Endothelial cell of umbilical vein (primary cell): Measurements from ENCODE around the gene FHDC1. TPM values are rescaled to one million over a fixed set of nuclear protein-coding genes. Genes with fewer than 3 reads are reported as not detected.

Source experiments
- BruUV-seq: library from RNA; stranded (reverse); fragments of 400-500 nt; replicated peaks from 2 replicates; lab custom pipeline; 2021; lab: Mats Ljungman, UMichigan
- CTCF ChIA-PET: fragments of 300-600, 350-600 bp; sonication (Branson Sonifier 250); formaldehyde crosslinking; loops from one replicate; lab custom pipeline; 2021; ENCODE audit warnings: antibody characterized with exemption, inconsistent platforms; lab: Charles Lee
- POLR2A ChIA-PET: fragments of 300-600, 350-600 bp; sonication (Branson Sonifier 250); formaldehyde crosslinking; loops from one replicate; lab custom pipeline; 2021; ENCODE audit warnings: antibody characterized with exemption, inconsistent platforms; lab: Charles Lee
- DNase-seq: peaks from one replicate; pipeline ENCODE4 v3.0.0-alpha.2; 2011; ENCODE audit warnings: low read depth, low spot score
- FAIRE-seq: peaks from 2 replicates; lab custom pipeline; 2011; peaks lifted over from hg19 to GRCh38; lab: Jason Lieb, UNC
- H2AFZ ChIP-seq: 2 replicates; pipeline ENCODE4 v1.6.0; 2012; ENCODE audit warnings: low read depth, low read length, control low read depth, inconsistent platforms
- H3K27ac ChIP-seq: 2 replicates; pipeline ENCODE4 v1.5.1; 2011; ENCODE audit warnings: low read depth, mild to moderate bottlenecking, control low read depth, low read length, moderate library complexity; ENCODE audit not compliant: insufficient read depth
- H3K27me3 ChIP-seq, 2 experiments: 2 replicates each; pipeline versions ENCODE4 v1.6.0 to v1.6.1; 2011; ENCODE audit warnings: low read length in 2 of 2, mixed read lengths in 1 of 2; ENCODE audit not compliant: control insufficient read depth in 2 of 2, insufficient read depth in 2 of 2
- H3K36me3 ChIP-seq, 2 experiments: 2 replicates in 1 of 2; 3 replicates in 1 of 2; pipeline ENCODE4 v1.5.1; 2011; ENCODE audit warnings: low read length in 2 of 2, mild to moderate bottlenecking in 1 of 2, moderate library complexity in 1 of 2; ENCODE audit not compliant: control insufficient read depth in 2 of 2, insufficient read depth in 2 of 2; ENCODE audit errors: extremely low read depth in 1 of 2
- H3K4me1 ChIP-seq: 3 replicates; pipeline ENCODE4 v1.5.1; 2011; ENCODE audit warnings: mild to moderate bottlenecking, low read length; ENCODE audit not compliant: control insufficient read depth, insufficient read depth; ENCODE audit errors: extremely low read depth
- H3K4me2 ChIP-seq: 2 replicates; pipeline ENCODE4 v1.6.1; 2011; ENCODE audit warnings: low read length, control low read depth, mixed read lengths; ENCODE audit not compliant: insufficient read depth
- H3K4me3 ChIP-seq, 3 experiments: fragments of 200-600 bp in 1 of 3; sonication (generic), shearing (Covaris generic) in 1 of 3; replicated peaks in 1 of 3; 2 replicates each; pipeline ENCODE4 v1.5.1; 2011 to 2016; ENCODE audit warnings: control low read depth in 3 of 3, low read length in 3 of 3, mild to moderate bottlenecking in 2 of 3, inconsistent platforms in 1 of 3, low read depth in 1 of 3, moderate library complexity in 1 of 3; ENCODE audit not compliant: insufficient read depth in 1 of 3
- H3K79me2 ChIP-seq: 2 replicates; pipeline ENCODE4 v1.6.0; 2012; ENCODE audit warnings: low read length, inconsistent platforms; ENCODE audit not compliant: control insufficient read depth, insufficient read depth
- H3K9ac ChIP-seq: replicated peaks from 2 replicates; pipeline ENCODE3; 2011; ENCODE audit warnings: low read length, control low read depth; ENCODE audit not compliant: insufficient read depth; ENCODE audit errors: extremely low read depth
- H3K9me1 ChIP-seq: replicated peaks from 3 replicates; pipeline ENCODE4 v1.6.0; 2011; ENCODE audit warnings: mild to moderate bottlenecking, low read length; ENCODE audit not compliant: control insufficient read depth, insufficient read depth; ENCODE audit errors: extremely low read depth
- H3K9me3 ChIP-seq: replicated peaks from 2 replicates; pipeline ENCODE4 v1.5.1; 2012; ENCODE audit warnings: low read length, inconsistent platforms; ENCODE audit not compliant: control insufficient read depth, insufficient read depth
- H4K20me1 ChIP-seq: replicated peaks from 2 replicates; pipeline ENCODE3; 2011; ENCODE audit warnings: mild to moderate bottlenecking, low read length; ENCODE audit not compliant: control insufficient read depth, insufficient read depth; ENCODE audit errors: extremely low read depth
- EZH2 ChIP-seq: IDR thresholded peaks from 2 replicates; pipeline ENCODE4 v1.6.1; 2012; ENCODE audit warnings: borderline replicate concordance, low read depth, mild to moderate bottlenecking, moderate library complexity, low read length, inconsistent platforms; ENCODE audit not compliant: severe bottlenecking
- FOS ChIP-seq: IDR thresholded peaks from 2 replicates; pipeline ENCODE4 v1.6.1; 2011; ENCODE audit warnings: mild to moderate bottlenecking, low read length, moderate library complexity, borderline replicate concordance; ENCODE audit not compliant: insufficient read depth
- GATA2 ChIP-seq: IDR thresholded peaks from 2 replicates; pipeline ENCODE4 v1.7.0; 2011; ENCODE audit warnings: low read depth, mild to moderate bottlenecking, moderate library complexity, mixed read lengths, low read length; ENCODE audit not compliant: insufficient read length, insufficient read depth
- JUN ChIP-seq: IDR thresholded peaks from 2 replicates; pipeline ENCODE4 v1.6.1; 2011; ENCODE audit warnings: borderline replicate concordance, low read depth; ENCODE audit not compliant: insufficient read length, insufficient read depth
- MYC ChIP-seq: IDR thresholded peaks from one replicate; pipeline ENCODE4 v1.6.1; 2011; ENCODE audit warnings: mild to moderate bottlenecking, low read depth, low read length
- POLR2A ChIP-seq: IDR thresholded peaks from 2 replicates; pipeline ENCODE4 v1.6.1; 2012; ENCODE audit warnings: low read depth, mild to moderate bottlenecking, control low read depth, low read length
- POLR2AphosphoS5 ChIP-seq: IDR thresholded peaks from 2 replicates; pipeline ENCODE4 v1.6.1; 2012; ENCODE audit warnings: low read depth, mild to moderate bottlenecking, control low read depth, low read length, moderate library complexity; ENCODE audit not compliant: insufficient read depth
- dilution Hi-C: fragments of 300-500 bp; cut with MboI; formaldehyde crosslinking; loops from one replicate; pipeline ENCODE4 v1.15.0; 2019; ENCODE audit warnings: low sequenced_read_pairs; ENCODE audit not compliant: extremely low pct_ligation_motif_present
- intact Hi-C: fragments of 100-400 bp; cut with micrococcal nuclease; formaldehyde crosslinking; loops from one replicate; pipeline ENCODE4 v1.10.0; 2022
- polyA plus RNA-seq, 4 experiments: library from polyadenylated mRNA; depleted of rRNA in 3 of 4; stranded (reverse) in 3 of 4; unstranded in 1 of 4; fragments of >200 nt; gene quantifications; 2 replicates each; pipeline versions ENCODE4 v1.2.1 to v1.2.3, GENCODE V29; 2011 to 2012; ENCODE audit warnings: missing spikeins in 1 of 4
- total RNA-seq: library from RNA; stranded (reverse); gene quantifications from 2 replicates; pipeline ENCODE4 v1.2.3, GENCODE V29; 2021
- TF ChIP-seq, protein P1 (sequence below), 2 donors: IDR thresholded peaks; 1 replicate in 1 of 2; 2 replicates in 1 of 2; pipeline ENCODE4 v1.5.1; 2011; ENCODE audit warnings: low read length in 2 of 2, mild to moderate bottlenecking in 2 of 2, moderate library complexity in 2 of 2, control low read depth in 1 of 2, inconsistent platforms in 1 of 2, low read depth in 1 of 2; ENCODE audit not compliant: insufficient read depth in 1 of 2; ENCODE audit errors: extremely low read depth in 1 of 2
- TF ChIP-seq, protein P2 (sequence below): IDR thresholded peaks from 2 replicates; pipeline ENCODE4 v1.6.1; 2011; ENCODE audit not compliant: insufficient read depth, insufficient read length

FHDC1 gene
- total and polyA plus RNA-seq, 2 donors (not counting 3 experiments of a cell fraction or from before 2014, with no cell fraction given) = 0.03 to 0.18 TPM

DNA sequence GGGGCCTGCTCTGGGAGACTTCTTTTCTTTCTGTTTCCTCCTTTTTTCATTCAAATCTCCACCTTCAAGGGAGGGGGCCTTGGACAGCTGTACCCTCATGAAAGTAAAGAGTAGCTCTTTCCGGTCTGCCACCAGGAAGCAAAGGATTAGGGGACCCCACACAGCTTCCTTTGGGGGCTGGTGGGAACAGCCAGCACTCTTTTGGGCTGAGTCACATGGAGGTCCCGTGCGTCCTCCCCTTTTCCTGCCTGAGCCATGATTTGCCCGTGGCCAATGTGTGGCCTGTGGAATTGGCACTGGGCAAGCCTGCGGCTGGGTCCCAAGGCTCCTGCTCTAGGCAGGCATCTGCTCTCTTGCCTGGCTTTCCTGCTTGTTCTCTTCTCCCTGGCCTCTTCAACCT is 65.5 kb downstream of the FHDC1 start:
- intact Hi-C loops = no loop called here
- Histone ChIP-seq H3K27ac (no peak overlapping the region), H3K79me2 (no peaks in the 10 kb centered on the region), H3K9me3 (no peaks in the 10 kb centered on the region), H3K4me1 (peaks cover under 1% of the 10 kb centered on the region), H4K20me1 (no peaks in the 10 kb centered on the region), H3K4me3 (no peak overlapping the region), H3K36me3 (no peaks in the 10 kb centered on the region), H3K9me1 (no peaks in the 10 kb centered on the region), H2AFZ (no peak overlapping the region), H3K27me3 (peaks cover 2 to 12% of the 10 kb centered on the region in 2 experiments), H3K9ac (no peak overlapping the region), H3K4me2 (no peak overlapping the region)
- BruUV-seq = no TSS peak
- dilution Hi-C loops = no loop called here
- DNase-seq (no peak), FAIRE-seq (no peak)
- CTCF ChIA-PET = interaction anchor here (0.7 kb wide), 1 partner anchor 9 kb away, joined by 3 read pairs; no protein-coding TSS in a partner anchor
- TF ChIP-seq, protein P1, sequence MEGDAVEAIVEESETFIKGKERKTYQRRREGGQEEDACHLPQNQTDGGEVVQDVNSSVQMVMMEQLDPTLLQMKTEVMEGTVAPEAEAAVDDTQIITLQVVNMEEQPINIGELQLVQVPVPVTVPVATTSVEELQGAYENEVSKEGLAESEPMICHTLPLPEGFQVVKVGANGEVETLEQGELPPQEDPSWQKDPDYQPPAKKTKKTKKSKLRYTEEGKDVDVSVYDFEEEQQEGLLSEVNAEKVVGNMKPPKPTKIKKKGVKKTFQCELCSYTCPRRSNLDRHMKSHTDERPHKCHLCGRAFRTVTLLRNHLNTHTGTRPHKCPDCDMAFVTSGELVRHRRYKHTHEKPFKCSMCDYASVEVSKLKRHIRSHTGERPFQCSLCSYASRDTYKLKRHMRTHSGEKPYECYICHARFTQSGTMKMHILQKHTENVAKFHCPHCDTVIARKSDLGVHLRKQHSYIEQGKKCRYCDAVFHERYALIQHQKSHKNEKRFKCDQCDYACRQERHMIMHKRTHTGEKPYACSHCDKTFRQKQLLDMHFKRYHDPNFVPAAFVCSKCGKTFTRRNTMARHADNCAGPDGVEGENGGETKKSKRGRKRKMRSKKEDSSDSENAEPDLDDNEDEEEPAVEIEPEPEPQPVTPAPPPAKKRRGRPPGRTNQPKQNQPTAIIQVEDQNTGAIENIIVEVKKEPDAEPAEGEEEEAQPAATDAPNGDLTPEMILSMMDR (IDR thresholded peaks at IDR 0.05; ENCODE audit: extremely low read depth in 1 of 2, insufficient read depth in 1 of 2, low read depth in 1 of 2, low read length in 2 of 2) = no peak
- TF ChIP-seq EZH2 (no peak), JUN (no peak), POLR2AphosphoS5 (no peak), MYC (no peak)
- POLR2A ChIA-PET = no interaction called here

DNA sequence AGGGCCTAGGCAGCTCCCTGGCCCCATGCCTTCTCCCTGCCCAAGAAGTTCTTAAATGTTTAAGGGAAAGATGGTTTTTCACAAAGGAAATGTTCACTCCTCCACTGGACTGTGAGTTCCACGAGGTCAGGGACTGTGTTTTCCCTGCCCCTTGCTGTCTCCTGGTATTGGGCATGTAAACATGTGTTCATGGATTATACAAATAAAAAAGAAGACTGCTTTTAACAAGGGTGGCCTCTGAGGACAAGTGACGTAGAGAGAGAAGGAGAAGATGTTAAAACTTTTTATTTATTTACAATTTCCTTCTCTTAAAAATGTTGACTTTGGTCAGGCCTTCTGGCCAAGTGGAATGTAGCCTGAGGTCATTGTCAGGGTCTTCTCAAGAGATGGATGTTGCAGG is 66.0 kb downstream of the FHDC1 start:
- H3K9ac ChIP-seq = no peak overlapping the region
- FAIRE-seq = no peak

More for the DNA sequence above, 66.0 kb downstream of the FHDC1 start:
- dilution Hi-C loops (no loop called here), intact Hi-C loops (no loop called here)
- no peak overlapping the region for H3K27ac ChIP-seq
- no peak for DNase-seq
- H3K4me2 ChIP-seq = no peak overlapping the region
- H3K27me3 ChIP-seq = peaks cover 2 to 12% of the 10 kb centered on the region in 2 experiments
- POLR2A ChIA-PET = no interaction called here
- no peaks in the 10 kb centered on the region for H3K9me1 ChIP-seq
- no peak overlapping the region for H2AFZ ChIP-seq
- no TSS peak for BruUV-seq
- H3K79me2 ChIP-seq = no peaks in the 10 kb centered on the region
- TF ChIP-seq, protein P2, sequence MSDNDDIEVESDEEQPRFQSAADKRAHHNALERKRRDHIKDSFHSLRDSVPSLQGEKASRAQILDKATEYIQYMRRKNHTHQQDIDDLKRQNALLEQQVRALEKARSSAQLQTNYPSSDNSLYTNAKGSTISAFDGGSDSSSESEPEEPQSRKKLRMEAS = no peak
- TF ChIP-seq POLR2A = no peak
- TF ChIP-seq FOS = no peak
- TF ChIP-seq MYC = no peak
- TF ChIP-seq GATA2 = no peak
- TF ChIP-seq, protein P1 (IDR thresholded peaks at IDR 0.05; ENCODE audit: extremely low read depth in 1 of 2, insufficient read depth in 1 of 2, low read depth in 1 of 2, low read length in 2 of 2) = no peak
- TF ChIP-seq JUN = no peak
- no peak for TF ChIP-seq POLR2AphosphoS5
- TF ChIP-seq EZH2 = no peak
- no peaks in the 10 kb centered on the region for H4K20me1 ChIP-seq
- no peaks in the 10 kb centered on the region for H3K4me1 ChIP-seq
- no peak overlapping the region for H3K4me3 ChIP-seq
- no peaks in the 10 kb centered on the region for H3K36me3 ChIP-seq
- CTCF ChIA-PET = interaction anchor here (1.6 kb wide), 1 partner anchor 12 kb away, joined by 5 read pairs; no protein-coding TSS in a partner anchor
- no peaks in the 10 kb centered on the region for H3K9me3 ChIP-seq
